Mucosa of rectum (tissue), 2 donors: ENCODE data around the gene CATSPER3.
"Not testable (repeated sequence)": the region's sequence is repeated elsewhere in the genome, so short reads cannot be mapped to it uniquely, and the experiment has no call there.

Source experiments
- H3K27ac ChIP-seq, 2 donors: one replicate each; pipeline ENCODE4 v1.7.0; 2013; ENCODE audit warnings: inconsistent platforms in 2 of 2, low read depth in 2 of 2, low read length in 2 of 2
- H3K27me3 ChIP-seq, 2 donors: one replicate each; pipeline ENCODE4 v1.7.0; 2013; ENCODE audit warnings: low read length in 2 of 2; ENCODE audit not compliant: control insufficient read depth in 2 of 2, insufficient read depth in 2 of 2
- H3K36me3 ChIP-seq, 2 donors: one replicate each; pipeline ENCODE4 v1.7.0; 2013; ENCODE audit warnings: low read length in 2 of 2; ENCODE audit not compliant: control insufficient read depth in 2 of 2, insufficient read depth in 2 of 2
- H3K4me1 ChIP-seq, 2 donors: one replicate each; pipeline ENCODE4 v1.7.0; 2013; ENCODE audit warnings: low read length in 2 of 2, mild to moderate bottlenecking in 1 of 2; ENCODE audit not compliant: control insufficient read depth in 2 of 2, insufficient read depth in 2 of 2
- H3K4me3 ChIP-seq, 2 donors: one replicate each; pipeline ENCODE4 v1.7.0; 2013; ENCODE audit warnings: low read length in 2 of 2
- H3K9ac ChIP-seq, 2 donors: one replicate each; pipeline ENCODE4 v1.7.0; 2013; ENCODE audit warnings: low read length in 2 of 2, low read depth in 1 of 2, mild to moderate bottlenecking in 1 of 2
- H3K9me3 ChIP-seq, 2 donors: one replicate each; pipeline ENCODE4 v1.7.0; 2013; ENCODE audit warnings: low read length in 2 of 2; ENCODE audit not compliant: control insufficient read depth in 2 of 2
- donor health status: healthy.
- donor health status: Normal muscosa, but diverticular disease.

Gene CATSPER3

DNA sequence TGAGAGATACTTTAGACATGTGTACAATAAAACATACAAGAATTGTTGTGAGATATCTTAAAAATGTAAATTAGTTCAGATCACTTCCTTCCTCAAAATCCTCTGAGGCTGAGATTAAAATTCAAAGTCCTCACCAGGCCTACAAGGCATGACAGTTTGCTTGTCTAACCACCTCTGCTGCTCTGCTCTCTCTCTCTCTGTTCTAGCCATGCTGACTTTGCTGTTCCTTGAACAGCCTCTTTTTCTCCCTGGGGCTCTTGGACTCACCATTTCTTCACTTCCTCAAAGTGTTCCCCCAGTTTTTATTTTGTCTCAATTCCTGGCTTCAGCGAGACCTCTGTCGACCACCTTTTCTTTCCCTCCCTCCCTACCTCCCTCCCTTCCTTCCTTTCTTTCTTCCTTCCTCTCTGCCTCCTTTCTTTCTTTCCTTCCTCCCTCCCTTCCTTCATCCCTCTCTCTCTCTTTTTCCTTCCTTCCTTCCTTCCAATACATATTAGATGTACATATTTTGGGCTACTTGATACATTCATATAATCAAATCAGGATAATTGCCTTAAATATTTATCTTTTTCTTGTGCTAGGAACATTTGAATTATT, 27.0 kb downstream of the CATSPER3 start:
- Histone ChIP-seq H3K9me3 (no peaks in the 10 kb centered on the region), H3K4me1 (no peaks in the 10 kb centered on the region), H3K36me3 (no peaks in the 10 kb centered on the region), H3K4me3 (no peak overlapping the region), H3K9ac (no peak overlapping the region), H3K27me3 (no peaks in the 10 kb centered on the region), H3K27ac (no peak overlapping the region)

DNA sequence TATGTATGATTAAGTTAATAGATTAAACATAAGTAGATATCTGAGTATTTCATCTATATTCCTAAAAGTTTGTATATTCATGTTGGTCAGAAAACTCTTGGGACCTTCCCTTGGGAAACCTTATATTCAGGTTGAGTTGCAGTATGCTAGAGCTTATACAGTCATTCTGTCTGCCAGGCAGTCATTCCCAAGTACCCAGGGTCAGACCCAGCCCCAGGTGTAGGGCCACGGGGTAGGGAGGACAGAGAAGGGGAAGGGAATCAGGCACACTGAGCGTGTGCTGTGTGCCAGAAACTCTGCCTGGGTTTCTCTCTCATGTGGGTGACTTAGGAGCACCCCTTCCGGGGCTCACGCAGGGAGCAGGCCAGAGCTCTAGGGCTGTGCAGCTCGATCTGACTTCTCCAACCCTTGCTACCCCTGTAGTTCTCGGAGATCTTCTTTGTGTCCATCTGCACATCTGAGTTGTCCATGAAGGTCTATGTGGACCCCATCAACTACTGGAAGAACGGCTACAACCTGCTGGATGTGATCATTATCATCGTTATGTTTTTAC, 28.2 kb downstream of the CATSPER3 start:
- H3K4me1 ChIP-seq, result no peaks in the 10 kb centered on the region
- no peak overlapping the region for H3K27ac ChIP-seq
- no peak overlapping the region for H3K4me3 ChIP-seq
- no peaks in the 10 kb centered on the region for H3K27me3 ChIP-seq
- H3K36me3 ChIP-seq, result no peaks in the 10 kb centered on the region
- H3K9ac ChIP-seq, result no peak overlapping the region
- no peaks in the 10 kb centered on the region for H3K9me3 ChIP-seq

DNA sequence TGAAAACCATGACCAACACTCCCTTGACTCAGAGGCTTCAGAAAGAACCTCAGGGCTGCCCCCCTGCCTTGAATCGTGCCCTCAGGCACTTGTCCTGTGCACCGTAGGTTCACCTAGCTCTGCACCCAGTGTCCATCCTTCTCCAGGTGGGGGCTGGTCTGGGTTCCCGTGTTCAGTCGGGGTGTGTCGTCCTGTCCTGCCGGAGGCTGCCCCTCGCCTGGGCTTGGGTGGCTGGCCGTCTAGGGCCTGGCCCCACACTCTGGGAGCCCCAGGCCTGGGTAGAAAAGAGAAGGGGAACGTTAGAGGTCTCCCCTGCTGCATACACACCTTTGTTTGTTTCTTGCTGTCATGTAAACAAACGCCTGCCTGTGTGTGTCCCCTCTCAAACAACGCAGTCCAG, 29.3 kb downstream of the CATSPER3 start:
- H3K9me3 ChIP-seq, result no peaks in the 10 kb centered on the region
- H3K27ac ChIP-seq, result no peak overlapping the region
- H3K9ac ChIP-seq, result no peak overlapping the region
- H3K27me3 ChIP-seq, result no peaks in the 10 kb centered on the region
- H3K4me1 ChIP-seq, result no peaks in the 10 kb centered on the region
- H3K4me3 ChIP-seq, result no peak overlapping the region
- no peaks in the 10 kb centered on the region for H3K36me3 ChIP-seq

DNA sequence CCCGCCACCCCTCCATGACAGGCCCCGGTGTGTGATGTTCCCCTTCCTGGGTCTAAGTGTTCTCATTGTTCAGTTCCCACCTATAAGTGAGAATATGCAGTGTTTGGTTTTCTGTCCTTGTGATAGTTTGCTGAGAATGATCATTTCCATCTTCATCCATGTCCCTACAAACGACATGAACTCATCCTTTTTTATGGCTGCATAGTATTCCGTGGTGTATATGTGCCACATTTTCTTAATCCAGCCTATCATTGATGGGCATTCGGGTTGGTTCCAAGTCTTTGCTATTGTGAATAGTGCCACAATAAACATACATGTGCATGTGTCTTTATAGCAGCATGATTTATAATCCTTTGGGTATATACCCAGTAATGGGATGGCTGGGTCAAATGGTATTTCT, 30.4 kb downstream of the CATSPER3 start:
- H3K36me3 ChIP-seq, H3K9me3 ChIP-seq, H3K9ac ChIP-seq, H3K4me1 ChIP-seq, H3K27ac ChIP-seq, H3K4me3 ChIP-seq, H3K27me3 ChIP-seq: not testable (repeated sequence)

DNA sequence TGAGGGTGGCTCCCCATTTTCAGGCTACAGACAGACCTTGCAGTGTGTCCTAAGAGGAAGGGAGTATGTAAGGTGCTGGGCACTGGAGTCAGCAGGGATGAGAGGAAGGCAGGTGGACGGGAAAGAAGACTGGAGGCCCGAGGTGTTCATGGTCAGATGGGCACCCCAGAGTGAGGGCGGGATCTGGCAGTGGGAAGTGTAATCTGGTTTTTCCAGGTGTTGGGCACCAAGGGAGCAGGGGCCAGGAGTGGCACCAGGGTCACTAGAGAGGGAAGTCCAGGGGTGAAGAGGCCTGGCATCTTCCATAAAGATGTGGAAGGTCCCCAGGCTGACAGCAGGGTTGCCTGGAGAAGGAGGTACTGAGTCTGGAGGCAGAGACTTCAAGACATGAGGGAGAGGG, 36.7 kb downstream of the CATSPER3 start:
- Histone ChIP-seq H3K36me3 (no peaks in the 10 kb centered on the region), H3K9me3 (no peaks in the 10 kb centered on the region), H3K27me3 (no peaks in the 10 kb centered on the region), H3K9ac (no peak overlapping the region), H3K4me1 (no peaks in the 10 kb centered on the region), H3K27ac (no peak overlapping the region), H3K4me3 (no peak overlapping the region)

DNA sequence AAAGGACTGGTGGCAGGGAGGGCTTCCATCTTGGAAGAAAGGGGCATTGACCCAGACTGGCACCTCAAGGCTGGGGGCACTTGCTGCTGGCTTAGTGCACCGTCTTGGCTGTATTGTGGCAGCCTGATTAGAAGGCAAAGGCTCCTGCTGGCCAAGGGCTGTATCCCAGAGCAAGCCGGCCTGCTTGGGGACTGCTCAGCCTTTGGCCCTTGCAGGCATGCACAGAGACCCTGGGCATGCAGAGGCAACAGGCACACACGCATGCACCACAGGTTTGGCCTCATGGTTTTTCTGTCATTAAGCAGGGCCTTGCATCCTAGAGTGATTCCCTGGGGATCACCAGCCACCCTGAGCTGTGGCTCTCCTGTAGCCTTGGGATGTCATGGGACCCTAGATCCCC, 37.4 kb downstream of the CATSPER3 start:
- no peak overlapping the region for H3K27ac ChIP-seq
- no peaks in the 10 kb centered on the region for H3K36me3 ChIP-seq
- H3K9me3 ChIP-seq, result no peaks in the 10 kb centered on the region
- no peak overlapping the region for H3K4me3 ChIP-seq
- H3K27me3 ChIP-seq, result no peaks in the 10 kb centered on the region
- no peaks in the 10 kb centered on the region for H3K4me1 ChIP-seq
- H3K9ac ChIP-seq, result no peak overlapping the region

DNA sequence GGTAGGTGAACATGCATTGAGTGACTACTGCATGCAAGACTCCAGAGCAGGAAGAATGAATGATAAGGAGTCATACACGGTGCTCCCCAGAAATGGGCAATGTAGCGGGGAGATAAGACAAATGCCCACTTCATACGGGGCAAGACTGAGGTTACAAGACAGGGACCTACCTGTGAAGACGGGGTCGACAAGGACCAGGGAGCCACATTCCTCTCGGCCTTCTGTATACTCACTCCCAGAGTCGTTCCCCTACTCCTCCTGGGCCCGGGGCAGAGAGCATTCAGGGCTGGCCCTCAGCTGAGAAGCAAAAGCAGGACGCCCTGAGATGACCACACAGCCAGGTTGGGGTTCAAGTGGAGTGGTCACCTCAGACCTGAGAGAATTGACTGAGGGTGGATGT, 39.6 kb downstream of the CATSPER3 start:
- no peaks in the 10 kb centered on the region for H3K36me3 ChIP-seq
- no peak overlapping the region for H3K4me3 ChIP-seq
- no peaks in the 10 kb centered on the region for H3K4me1 ChIP-seq
- H3K9ac ChIP-seq, result no peak overlapping the region
- no peaks in the 10 kb centered on the region for H3K27me3 ChIP-seq
- H3K27ac ChIP-seq, result no peak overlapping the region
- H3K9me3 ChIP-seq, result no peaks in the 10 kb centered on the region

DNA sequence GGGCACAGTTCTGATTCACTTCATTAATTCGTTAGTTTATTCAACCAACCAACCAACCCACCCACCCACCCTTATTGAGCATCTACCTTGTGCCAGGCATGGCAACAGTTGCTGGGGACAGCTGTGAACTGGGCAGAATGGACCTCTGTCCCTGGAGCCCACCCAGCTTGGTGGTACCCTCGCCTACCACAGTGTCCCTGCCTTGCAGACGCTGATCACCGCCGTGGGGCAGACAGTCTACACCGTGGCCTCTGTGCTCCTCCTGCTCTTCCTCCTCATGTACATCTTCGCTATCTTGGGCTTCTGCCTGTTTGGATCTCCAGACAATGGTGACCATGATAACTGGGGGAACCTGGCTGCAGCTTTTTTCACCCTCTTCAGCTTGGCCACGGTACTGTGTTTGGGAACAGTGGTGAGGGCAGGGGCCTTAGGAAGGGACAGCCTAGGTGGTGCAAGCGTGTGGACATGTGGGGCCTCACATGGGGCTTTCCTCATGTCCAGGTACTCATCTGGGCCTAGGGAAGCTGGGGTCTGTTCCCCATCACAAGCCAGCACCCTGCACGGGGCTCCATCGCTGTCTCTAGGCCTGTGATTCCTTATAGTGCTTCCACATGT, 40.1 kb downstream of the CATSPER3 start:
- Histone ChIP-seq H3K4me1 (no peaks in the 10 kb centered on the region), H3K9ac (no peak overlapping the region), H3K4me3 (no peak overlapping the region), H3K27me3 (no peaks in the 10 kb centered on the region), H3K9me3 (no peaks in the 10 kb centered on the region), H3K36me3 (no peaks in the 10 kb centered on the region), H3K27ac (no peak overlapping the region)

DNA sequence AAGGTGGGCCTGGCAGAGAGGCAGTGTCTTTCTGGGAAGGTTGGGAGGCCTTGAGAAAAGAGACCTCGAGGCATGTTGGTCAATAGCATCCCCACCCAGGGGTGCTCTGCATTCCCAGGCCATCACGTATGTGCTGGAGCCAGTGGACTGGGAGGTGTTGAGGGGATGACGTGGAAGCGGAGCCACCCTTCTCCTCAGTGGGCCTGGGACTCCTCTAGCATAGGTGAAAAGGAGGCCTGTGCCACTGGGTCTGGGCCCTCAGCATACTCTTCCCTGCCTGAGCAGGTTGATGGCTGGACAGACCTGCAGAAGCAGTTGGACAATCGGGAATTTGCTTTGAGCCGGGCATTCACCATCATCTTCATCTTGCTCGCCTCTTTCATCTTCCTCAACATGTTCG, 40.8 kb downstream of the CATSPER3 start:
- Histone ChIP-seq H3K4me3 (no peak overlapping the region), H3K4me1 (no peaks in the 10 kb centered on the region), H3K27me3 (no peaks in the 10 kb centered on the region), H3K9me3 (no peaks in the 10 kb centered on the region), H3K27ac (no peak overlapping the region), H3K9ac (no peak overlapping the region), H3K36me3 (no peaks in the 10 kb centered on the region)

DNA sequence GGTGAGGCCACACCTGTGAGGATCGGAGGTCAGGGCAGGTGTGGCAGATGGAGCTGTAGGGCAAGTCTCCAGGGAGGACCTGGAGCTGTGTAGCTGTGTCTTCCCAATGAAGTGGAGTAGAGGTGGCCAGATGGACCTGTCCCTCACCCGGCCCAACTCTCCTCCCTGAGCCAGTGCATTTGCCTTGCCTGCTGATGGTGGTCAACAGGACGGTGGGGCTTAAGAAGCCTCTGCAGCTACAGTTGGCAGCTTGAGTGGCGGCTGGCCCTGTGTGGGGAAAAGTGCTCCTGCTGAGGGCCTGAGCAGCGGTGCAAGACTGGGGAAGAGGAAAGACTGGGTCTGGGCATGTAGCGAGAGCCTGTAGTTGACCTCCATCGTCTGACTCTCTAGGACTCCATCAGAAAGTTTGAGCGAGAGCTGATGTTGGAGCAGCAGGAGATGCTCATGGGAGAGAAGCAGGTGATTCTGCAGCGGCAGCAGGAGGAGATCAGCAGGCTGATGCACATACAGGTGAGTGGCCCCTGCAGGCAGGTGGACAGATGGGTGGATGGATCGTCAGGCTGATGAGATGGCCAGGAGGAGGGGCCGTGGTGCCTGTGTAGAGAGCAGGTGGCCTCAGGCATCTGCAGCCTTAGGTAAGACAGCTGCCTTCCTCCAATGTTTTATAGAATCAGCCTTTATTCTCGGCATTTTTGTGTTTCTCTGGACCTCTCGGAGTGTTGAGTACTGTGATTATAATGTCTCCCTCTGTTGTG, 41.5 kb downstream of the CATSPER3 start:
- H3K4me3 ChIP-seq, result no peak overlapping the region
- H3K36me3 ChIP-seq, result no peaks in the 10 kb centered on the region
- H3K4me1 ChIP-seq, result no peaks in the 10 kb centered on the region
- no peaks in the 10 kb centered on the region for H3K9me3 ChIP-seq
- H3K27me3 ChIP-seq, result no peaks in the 10 kb centered on the region
- H3K27ac ChIP-seq, result no peak overlapping the region
- no peak overlapping the region for H3K9ac ChIP-seq
